Measurements from ENCODE around the gene RS1.

RS1 gene

DNA sequence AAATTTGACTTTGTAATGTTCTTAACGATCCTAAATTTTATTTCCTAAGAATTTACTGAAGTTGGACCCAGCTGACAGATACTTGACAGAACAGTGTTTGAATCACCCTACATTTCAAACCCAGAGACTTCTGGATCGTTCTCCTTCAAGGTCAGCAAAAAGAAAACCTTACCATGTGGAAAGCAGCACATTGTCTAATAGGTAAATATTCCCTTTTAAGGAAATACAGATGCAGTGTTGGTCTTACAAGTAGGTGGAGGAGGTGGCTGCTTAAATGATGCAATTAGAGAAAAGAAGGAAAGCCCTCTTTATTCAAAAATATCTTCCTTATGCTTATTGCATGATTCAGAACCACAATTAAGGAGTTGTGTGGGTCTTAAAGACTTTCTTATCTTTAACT is 73.5 kb downstream of the RS1 start:
- no peak for DNase-seq (ENCODE audit: low spot score)

DNA sequence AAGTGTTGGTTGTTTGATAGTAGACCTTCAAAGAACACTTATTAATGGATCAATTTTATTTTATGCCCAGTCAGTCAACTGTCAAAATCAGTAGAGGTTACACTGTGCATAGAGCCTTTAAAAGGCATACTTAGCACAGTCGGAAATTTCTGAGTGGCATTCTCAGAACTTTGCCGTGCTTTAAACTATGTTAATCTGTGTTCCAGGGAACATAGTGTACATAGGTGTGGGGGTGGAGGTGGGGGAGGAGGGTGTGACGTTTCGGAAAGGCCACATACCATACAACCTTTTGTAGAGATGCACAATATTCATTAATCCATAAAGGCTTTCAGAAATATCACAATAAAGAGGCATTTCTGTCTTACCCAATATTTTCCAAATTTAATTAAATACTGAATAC is 75.8 kb downstream of the RS1 start:
- DNase-seq (ENCODE audit: low spot score), result no peak

DNA sequence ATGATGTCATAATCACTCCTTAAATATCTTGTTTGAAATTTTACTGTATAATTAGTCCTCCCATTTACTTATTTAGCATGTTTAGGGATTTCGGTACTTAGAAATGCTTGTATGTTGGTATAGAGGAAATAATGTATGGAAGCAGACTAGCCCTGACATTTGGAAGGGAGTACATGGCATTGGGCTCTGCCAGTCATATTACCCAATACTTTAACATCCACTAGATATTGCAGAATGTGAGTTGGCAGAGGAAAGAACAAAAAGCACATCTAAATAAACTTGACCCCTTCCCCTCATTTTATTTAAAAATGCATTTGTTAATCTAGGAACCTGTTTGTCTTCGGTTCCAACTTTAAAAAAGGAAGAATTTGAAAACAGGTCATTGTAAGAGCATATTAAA is 77.8 kb downstream of the RS1 start:
- DNase-seq (ENCODE audit: low spot score), result no peak

DNA sequence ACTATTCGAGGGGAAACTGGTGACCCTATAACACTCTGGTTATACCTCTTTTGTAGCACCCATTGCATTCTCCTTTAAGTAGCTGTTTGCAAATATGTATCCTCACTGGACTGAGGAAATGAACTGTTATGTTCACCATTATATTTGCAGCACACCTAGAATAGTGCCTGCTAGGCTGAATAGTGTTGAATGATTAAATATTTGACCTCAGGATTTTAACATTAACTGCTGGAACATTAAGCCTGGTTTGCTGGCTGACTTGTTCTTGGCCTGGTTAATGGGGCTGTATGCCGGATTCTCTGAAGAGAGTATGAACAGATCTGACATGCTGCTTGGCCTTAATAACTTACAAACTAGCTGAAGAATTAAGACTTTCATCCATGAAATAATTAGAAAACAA is 80.1 kb downstream of the RS1 start:
- no peak for DNase-seq (ENCODE audit: low spot score)
